Measurements from ENCODE around the gene PTPRM. TPM values are rescaled to one million over a fixed set of nuclear protein-coding genes. Genes with fewer than 3 reads are reported as not detected.

Gene PTPRM
- polyA plus RNA-seq, 2 of the 4 experiments (the other 2 are of a cell fraction) = 44.5 to 199 TPM

DNA sequence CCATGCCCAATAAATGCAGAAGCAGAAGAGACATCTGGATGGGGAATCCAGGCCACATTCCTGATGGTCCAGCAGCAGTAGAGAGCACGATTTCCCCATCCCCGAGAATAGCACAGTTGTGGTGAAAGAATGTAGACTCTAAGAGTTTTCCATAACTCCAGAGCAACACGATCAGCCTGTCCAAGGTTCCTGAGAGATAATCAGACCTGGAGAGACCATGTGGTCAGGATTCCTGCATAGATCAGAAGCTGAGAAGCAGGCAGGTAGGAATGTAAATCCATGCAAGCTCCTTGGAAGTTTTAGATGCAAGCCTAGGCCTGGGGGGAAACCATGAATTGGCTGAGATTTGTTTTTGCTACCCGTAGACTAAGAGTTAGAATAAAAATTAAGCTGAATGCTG lies 34.2 kb upstream of the PTPRM start:
- FAIRE-seq (no peak), DNase-seq (ENCODE audit: low read depth in 1 of 2, low spot score in 1 of 2) (no peak), ATAC-seq (no peak)
- Histone ChIP-seq H3K27ac (no peak overlapping the region), H3K4me3 (no peak overlapping the region), H3K4me2 (no peak overlapping the region), H3K9me3 (peaks cover 11% of the 10 kb centered on the region; the same call in 2 of the 3 replicates), H3K4me1 (no peaks in the 10 kb centered on the region)
- TF ChIP-seq HOXB13 (CRISPR knock-in tag; IDR thresholded peaks at IDR 0.05; ENCODE audit: low read depth) (no peak), RFX5 (IDR thresholded peaks at IDR 0.05) (no peak), MAFK (IDR thresholded peaks at IDR 0.05; ENCODE audit: partially characterized antibody) (no peak), FOSB (CRISPR knock-in tag; IDR thresholded peaks at IDR 0.05) (no peak), PBX3 (IDR thresholded peaks at IDR 0.05) (no peak), MYC (IDR thresholded peaks at IDR 0.05; ENCODE audit: borderline replicate concordance, low read length) (no peak), JUNB (IDR thresholded peaks at IDR 0.05) (no peak), CTCF (IDR thresholded peaks at IDR 0.05) (no peak), ZC3H11A (IDR thresholded peaks at IDR 0.05) (no peak), CEBPB (IDR thresholded peaks at IDR 0.05) (no peak), BHLHE40 (IDR thresholded peaks at IDR 0.05; ENCODE audit: low read depth, low read length) (no peak), CBX8 (IDR thresholded peaks at IDR 0.05) (no peak), POLR2A (IDR thresholded peaks at IDR 0.05; ENCODE audit: low read length) (no peak), REST (IDR thresholded peaks at IDR 0.05) (no peak), NPAS2 (CRISPR knock-in tag; IDR thresholded peaks at IDR 0.05; ENCODE audit: borderline replicate concordance) (no peak), KDM5A (IDR thresholded peaks at IDR 0.05) (no peak), USF2 (IDR thresholded peaks at IDR 0.05) (no peak)
- TF ChIP-seq, protein P1, sequence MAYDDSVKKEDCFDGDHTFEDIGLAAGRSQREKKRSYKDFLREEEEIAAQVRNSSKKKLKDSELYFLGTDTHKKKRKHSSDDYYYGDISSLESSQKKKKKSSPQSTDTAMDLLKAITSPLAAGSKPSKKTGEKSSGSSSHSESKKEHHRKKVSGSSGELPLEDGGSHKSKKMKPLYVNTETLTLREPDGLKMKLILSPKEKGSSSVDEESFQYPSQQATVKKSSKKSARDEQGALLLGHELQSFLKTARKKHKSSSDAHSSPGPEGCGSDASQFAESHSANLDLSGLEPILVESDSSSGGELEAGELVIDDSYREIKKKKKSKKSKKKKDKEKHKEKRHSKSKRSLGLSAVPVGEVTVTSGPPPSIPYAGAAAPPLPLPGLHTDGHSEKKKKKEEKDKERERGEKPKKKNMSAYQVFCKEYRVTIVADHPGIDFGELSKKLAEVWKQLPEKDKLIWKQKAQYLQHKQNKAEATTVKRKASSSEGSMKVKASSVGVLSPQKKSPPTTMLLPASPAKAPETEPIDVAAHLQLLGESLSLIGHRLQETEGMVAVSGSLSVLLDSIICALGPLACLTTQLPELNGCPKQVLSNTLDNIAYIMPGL (CRISPR knock-in tag; IDR thresholded peaks at IDR 0.05; ENCODE audit: borderline replicate concordance) = no peak
- TF ChIP-seq, protein P2, sequence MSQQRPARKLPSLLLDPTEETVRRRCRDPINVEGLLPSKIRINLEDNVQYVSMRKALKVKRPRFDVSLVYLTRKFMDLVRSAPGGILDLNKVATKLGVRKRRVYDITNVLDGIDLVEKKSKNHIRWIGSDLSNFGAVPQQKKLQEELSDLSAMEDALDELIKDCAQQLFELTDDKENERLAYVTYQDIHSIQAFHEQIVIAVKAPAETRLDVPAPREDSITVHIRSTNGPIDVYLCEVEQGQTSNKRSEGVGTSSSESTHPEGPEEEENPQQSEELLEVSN (IDR thresholded peaks at IDR 0.05; ENCODE audit: borderline replicate concordance, low read depth) = no peak
- TF ChIP-seq, protein P3, sequence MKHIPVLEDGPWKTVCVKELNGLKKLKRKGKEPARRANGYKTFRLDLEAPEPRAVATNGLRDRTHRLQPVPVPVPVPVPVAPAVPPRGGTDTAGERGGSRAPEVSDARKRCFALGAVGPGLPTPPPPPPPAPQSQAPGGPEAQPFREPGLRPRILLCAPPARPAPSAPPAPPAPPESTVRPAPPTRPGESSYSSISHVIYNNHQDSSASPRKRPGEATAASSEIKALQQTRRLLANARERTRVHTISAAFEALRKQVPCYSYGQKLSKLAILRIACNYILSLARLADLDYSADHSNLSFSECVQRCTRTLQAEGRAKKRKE (CRISPR knock-in tag; IDR thresholded peaks at IDR 0.05; ENCODE audit: low read depth) = no peak
- ChIA-PET CTCF (interaction anchor here (1.1 kb wide), 1 partner anchor 34 kb away, joined by 3 read pairs; no protein-coding TSS in a partner anchor), POLR2A (no interaction called here)
- 42% methylated on average over 4 of the region's 4 CpGs for WGBS (ENCODE audit: missing lambda C conversion rate)
